Neural cell (in vitro differentiated cells): ENCODE results near the gene NEXN. TPM values are rescaled to one million over a fixed set of nuclear protein-coding genes. Genes with fewer than 3 reads are reported as not detected.

ENCODE experiments used
- polyA plus RNA-seq: library from polyadenylated mRNA; depleted of rRNA; stranded (reverse); fragments of >200 nt; gene quantifications from 2 replicates; pipeline ENCODE4 v1.2.3, GENCODE V29; 2014

NEXN gene
- polyA plus RNA-seq, 1 donor from 2014 or later: 0.43 TPM

Other genes with a start within 250 kb of the NEXN start
- 43.7 and 48.5 TPM in 2 replicates for gene ZZZ3, start 206.0 kb upstream of the NEXN start, polyA plus RNA-seq
- 247 and 267 TPM in 2 replicates for gene USP33, start 128.8 kb upstream of the NEXN start, polyA plus RNA-seq
- gene MIGA1, start 109.0 kb upstream of the NEXN start, polyA plus RNA-seq: 10.8 and 10.9 TPM in 2 replicates
- gene FUBP1, start 90.4 kb downstream of the NEXN start, polyA plus RNA-seq: 569 and 630 TPM in 2 replicates
- gene DNAJB4, start 116.3 kb downstream of the NEXN start, polyA plus RNA-seq: 39.4 and 42.2 TPM in 2 replicates
- gene GIPC2, start 157.3 kb downstream of the NEXN start, polyA plus RNA-seq: 0.72 and 1.3 TPM in 2 replicates